ENCODE results near the gene TTC7B.
"Not testable (repeated sequence)": the region's sequence is repeated elsewhere in the genome, so short reads cannot be mapped to it uniquely, and the experiment has no call there.

The TTC7B gene, protein sequence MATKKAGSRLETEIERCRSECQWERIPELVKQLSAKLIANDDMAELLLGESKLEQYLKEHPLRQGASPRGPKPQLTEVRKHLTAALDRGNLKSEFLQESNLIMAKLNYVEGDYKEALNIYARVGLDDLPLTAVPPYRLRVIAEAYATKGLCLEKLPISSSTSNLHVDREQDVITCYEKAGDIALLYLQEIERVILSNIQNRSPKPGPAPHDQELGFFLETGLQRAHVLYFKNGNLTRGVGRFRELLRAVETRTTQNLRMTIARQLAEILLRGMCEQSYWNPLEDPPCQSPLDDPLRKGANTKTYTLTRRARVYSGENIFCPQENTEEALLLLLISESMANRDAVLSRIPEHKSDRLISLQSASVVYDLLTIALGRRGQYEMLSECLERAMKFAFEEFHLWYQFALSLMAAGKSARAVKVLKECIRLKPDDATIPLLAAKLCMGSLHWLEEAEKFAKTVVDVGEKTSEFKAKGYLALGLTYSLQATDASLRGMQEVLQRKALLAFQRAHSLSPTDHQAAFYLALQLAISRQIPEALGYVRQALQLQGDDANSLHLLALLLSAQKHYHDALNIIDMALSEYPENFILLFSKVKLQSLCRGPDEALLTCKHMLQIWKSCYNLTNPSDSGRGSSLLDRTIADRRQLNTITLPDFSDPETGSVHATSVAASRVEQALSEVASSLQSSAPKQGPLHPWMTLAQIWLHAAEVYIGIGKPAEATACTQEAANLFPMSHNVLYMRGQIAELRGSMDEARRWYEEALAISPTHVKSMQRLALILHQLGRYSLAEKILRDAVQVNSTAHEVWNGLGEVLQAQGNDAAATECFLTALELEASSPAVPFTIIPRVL

DNA sequence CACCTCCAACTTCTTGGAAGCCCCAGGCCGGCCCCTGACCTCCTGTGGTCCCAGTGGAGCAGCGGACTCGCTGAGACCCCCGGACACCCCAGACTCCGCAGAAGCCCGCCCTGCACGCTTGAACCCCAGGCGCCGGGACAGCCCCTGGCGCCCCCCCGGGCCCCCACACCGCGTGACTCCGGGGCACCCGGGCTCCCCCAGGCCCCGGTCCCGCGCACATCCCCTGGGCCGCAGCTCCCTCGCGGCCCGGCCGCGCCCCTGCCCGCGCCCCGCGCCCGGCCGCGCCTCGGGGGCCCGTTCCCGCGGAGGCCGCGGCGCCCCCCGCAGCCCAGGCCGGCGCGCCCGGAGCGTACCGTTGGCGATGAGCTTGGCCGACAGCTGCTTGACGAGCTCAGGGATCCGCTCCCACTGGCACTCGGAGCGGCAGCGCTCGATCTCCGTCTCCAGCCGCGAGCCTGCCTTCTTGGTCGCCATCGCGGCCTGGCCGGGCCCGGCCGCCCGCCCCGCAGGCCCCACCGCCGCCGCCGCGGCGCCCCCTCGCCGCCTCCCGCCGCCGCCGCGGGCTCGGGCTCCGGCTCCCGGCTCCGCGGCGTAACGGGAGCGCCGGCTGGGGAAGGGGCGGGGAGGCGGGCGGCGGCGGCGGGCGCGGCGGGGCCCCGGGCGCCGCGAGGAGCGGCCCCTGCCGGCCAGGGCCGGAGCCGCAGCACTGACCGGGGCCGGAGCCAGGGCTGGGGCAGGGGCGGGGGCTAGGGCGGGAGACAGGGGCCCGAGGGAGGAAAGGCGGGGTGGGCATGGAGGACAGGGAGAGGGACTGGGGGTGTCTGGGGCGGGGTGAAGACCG lies at the start of gene TTC7B:
TTC7B (minus strand) TSS at position 609 of the 841 bp plus-strand sequence; CDS start at position 474, 135 bp downstream.
- no peak for DNase-seq (ENCODE audit: low read depth, low spot score)

GRCh38 chr14:90864741-90865140 lies 48.5 kb upstream of the TTC7B start:
- no peak for DNase-seq (ENCODE audit: low read depth, low spot score)

DNA sequence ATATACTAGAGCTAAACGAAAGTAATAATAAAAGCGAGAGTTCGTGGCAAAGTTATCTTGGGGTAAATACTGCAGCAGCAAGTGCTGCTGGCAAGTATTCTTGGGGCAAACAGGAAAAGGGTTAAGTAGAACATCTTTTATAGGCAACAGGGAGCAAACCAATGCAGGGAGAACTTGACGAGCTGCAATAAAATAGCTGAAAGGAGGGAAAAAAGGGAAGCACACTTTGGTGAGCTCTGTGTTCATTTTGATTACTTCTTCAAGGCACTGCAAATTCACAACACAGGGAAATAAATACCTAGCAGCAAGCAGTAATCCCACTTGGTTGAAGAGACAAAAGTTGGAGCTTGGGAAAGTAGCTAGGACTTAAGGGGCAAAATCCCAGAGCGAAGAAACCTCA lies 42.3 kb upstream of the TTC7B start:
- DNase-seq (ENCODE audit: low read depth, low spot score) = no peak

DNA sequence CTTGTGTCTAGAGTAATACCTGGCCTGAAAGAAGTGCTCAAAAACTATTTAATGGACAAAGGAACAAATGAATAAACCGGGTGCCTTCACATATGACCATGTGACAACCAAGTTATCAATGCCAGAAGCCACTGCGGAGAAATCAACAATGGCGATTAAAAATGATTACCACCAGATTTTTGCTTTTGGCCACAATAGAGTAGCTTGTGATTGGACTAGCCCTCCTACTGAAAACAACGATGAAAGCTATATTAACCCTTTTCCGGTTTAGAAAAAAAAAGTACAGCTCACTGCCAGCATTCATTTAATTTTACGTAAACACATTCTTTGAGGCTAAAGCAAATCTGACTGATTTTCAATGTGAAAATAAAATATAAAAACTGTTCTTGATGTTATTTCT lies 41.6 kb upstream of the TTC7B start:
- DNase-seq (ENCODE audit: low read depth, low spot score) = no peak

- not testable (repeated sequence) for DNase-seq (ENCODE audit: low read depth, low spot score)
Observed at GRCh38 chr14:90856115-90856514, 39.9 kb upstream of the TTC7B start.

- no peak for DNase-seq (ENCODE audit: low read depth, low spot score)
Observed at GRCh38 chr14:90853116-90853515, 36.9 kb upstream of the TTC7B start.

- no peak for DNase-seq (ENCODE audit: low read depth, low spot score)
Observed at GRCh38 chr14:90851327-90852036, 35.3 kb upstream of the TTC7B start.

GRCh38 chr14:90850487-90850886 lies 34.3 kb upstream of the TTC7B start:
- DNase-seq (ENCODE audit: low read depth, low spot score) = no peak

DNA sequence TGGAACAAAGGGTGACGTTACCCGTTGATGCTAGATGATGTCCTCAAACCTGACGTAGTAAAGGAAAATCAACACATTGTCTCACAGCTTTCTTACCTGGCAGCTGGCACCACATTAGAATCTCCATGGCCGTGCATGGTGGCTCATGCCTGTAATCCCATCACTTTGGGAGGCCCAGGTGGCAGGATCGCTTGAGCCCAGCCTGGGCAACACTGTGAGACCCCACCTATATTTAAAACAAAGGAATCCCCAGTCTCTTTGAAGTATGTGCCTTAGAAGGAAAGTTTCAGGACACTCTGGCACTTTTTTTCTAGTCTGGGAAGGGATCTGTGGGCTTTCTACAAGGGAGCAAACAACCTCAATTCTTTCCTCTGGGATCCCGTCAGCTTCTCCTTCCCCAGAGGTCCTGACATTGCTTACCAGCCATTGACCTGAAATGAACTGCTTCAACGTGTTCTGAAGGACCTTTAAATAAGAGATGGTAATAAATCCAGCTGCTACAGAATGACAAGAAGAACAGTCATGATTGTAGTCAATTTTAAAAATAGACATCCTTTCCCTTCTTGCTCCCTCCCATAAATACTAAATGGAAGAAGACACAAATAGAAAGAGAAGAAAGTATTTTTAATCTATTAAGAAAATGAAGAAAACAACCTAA lies 33.7 kb upstream of the TTC7B start:
- DNase-seq (ENCODE audit: low read depth, low spot score) = no peak

DNA sequence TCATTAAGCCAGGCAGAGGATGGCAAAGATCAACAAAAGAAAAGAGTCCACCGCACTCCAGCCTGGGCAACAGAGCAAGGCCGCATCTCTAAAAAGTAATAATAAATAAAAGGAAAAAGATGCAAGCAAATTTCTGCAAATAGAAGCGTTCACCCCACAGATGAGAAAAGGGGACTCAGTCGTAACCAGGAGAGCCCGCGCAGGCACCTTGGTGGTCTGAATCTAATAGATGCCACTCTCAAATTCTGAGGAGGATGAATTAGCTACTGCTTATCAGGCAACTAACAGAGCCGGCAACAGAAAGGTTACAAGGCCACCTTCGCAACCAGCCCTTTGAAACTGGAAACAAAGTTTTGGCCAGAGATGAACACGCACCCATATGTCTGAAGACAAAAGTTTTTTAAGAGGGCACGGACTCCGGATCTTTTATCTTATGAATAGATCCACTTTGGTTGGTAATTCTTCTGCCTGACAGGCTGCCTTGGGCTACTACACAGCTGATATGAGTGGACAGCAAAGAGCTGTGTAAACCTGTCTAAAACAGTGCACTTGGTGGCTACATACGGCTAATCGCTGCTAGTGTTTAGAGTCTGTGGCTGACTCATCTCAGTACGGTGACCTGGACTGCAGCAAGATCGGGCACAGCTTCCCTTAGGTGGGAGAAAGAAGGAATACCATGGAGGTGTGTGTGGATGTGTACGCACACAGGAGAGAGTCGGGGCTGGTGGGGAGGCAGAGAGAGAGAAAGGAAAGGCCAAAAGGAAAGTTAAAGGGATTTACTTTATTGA lies 32.9 kb upstream of the TTC7B start:
- no peak for DNase-seq (ENCODE audit: low read depth, low spot score)

- no peak for DNase-seq (ENCODE audit: low read depth, low spot score)
Observed at GRCh38 chr14:90846511-90846910, 30.3 kb upstream of the TTC7B start.

GRCh38 chr14:90844321-90844720 lies 28.1 kb upstream of the TTC7B start:
- DNase-seq (ENCODE audit: low read depth, low spot score) = no peak

DNA sequence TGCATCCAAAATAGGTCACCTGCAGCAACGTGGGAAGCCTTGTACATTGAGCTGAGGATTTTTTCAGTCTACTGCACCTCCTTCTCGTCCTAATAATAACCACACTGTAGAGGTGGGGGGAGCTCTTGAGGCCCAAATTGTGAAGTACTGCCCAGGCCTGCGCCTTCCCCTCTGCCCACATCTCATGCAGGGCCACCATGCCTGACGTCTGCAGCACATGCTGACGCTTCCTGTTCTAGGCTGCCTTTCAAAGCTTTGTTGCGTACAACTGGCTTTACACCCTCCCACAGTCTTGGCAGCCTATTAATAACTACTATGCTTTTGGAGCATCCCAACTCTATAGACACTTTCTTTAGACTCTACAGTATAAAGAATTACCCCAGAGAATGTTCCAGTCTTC lies 26.5 kb upstream of the TTC7B start:
- DNase-seq (ENCODE audit: low read depth, low spot score) = no peak

GRCh38 chr14:90840667-90841066 lies 24.4 kb upstream of the TTC7B start:
- not testable (repeated sequence) for DNase-seq (ENCODE audit: low read depth, low spot score)

GRCh38 chr14:90839889-90840266 lies 23.6 kb upstream of the TTC7B start:
- no peak for DNase-seq (ENCODE audit: low read depth, low spot score)

- no peak for DNase-seq (ENCODE audit: low read depth, low spot score)
Observed at GRCh38 chr14:90839024-90839888, 23.0 kb upstream of the TTC7B start.

DNA sequence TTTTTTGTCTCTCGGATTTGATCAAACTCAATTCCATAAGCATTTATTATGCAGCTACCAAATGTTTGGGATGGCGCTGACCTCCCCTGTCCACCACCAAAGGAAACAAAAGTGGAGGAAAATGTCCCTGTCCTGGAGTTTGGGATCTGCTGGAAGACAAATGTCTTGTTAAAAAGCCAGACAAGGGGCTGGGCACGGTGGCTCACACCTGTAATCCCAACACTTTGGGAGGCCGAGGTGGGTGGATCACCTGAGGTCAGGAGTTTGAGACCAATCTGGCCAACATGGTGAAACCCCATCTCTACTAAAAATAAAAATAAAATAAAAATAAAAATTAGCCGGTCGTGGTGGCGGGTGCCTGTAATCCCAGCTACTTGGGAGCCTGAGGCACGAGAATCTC lies 22.3 kb upstream of the TTC7B start:
- DNase-seq (ENCODE audit: low read depth, low spot score) = not testable (repeated sequence)

GRCh38 chr14:90837355-90837754 lies 21.1 kb upstream of the TTC7B start:
- no peak for DNase-seq (ENCODE audit: low read depth, low spot score)

DNA sequence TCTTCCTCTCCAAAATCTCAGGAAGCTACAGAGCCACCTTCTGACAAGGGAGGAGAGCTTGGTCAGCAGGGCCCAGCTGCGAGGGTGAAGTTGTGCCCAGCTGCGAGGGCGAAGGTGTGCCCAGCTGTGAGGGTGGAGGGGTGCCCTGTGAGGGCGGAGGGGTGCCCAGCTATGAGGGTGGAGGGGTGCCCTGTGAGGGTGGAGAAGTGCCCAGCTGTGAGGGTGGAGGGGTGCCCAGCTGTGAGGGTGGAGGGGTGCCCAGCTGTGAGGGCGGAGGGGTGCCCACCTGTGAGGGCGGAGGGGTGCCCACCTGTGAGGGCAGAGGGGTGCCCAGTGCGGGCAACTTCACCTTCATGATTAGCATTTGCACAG lies 20.4 kb upstream of the TTC7B start:
- DNase-seq (ENCODE audit: low read depth, low spot score) = no peak
